CD4-positive, alpha-beta T cell treated with Interleukin-6 at 100 ng/mL for 8 hours (primary cell): ENCODE measurements around the gene IRF1.
"Not testable (repeated sequence)": the region's sequence is repeated elsewhere in the genome, so short reads cannot be mapped to it uniquely, and the experiment has no call there.

Source experiments
- DNase-seq: peaks from one replicate; pipeline ENCODE4 v3.0.0-alpha.2; 2020; ENCODE audit warnings: mixed read lengths, low spot score

Gene IRF1

DNA sequence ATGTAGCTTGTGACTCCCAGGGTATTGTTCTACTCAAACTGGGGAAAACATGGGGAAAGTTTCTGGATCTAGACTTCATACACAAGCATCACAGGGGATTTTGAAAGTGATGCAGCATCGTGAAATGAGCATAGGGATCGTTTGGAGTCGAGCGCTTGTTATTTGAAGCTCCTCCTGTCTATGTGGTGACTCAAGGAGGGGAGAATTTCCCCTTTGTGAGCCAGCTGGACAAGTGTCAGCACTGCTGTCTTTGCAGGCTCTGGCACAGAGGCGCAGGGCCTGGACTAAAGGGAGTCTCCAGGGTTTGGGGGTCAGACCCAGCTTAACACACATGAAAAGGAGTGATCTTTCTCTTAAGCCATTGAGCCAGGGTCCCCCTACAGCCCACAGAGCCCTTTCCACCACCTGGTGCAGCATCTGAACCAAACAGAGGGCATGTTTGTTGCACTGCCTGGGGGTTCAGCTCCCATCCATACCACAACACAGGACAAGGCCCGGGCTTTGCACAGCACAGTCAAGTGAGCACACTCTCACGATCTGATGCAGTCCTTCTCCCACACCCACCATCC lies 51.0 kb downstream of the IRF1 start:
- no peak for DNase-seq

DNA sequence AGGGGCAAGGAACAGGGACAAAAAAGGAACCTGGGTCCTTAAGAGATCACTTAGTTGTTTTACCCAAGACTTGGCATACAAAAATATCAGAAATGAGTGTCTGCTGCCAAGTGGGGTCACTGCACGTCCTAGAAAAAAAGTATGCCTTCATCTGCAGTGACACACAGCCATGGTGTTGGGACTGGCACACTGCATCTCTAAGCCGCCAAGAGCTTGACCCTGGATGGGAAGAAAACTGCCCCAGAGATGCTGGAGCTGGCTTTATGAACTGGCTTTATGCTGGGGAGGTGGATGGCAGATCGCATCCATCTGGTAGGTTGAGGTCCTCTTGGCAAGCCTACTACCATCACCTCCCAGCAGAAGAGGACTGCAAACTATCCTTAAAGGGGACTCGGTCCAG lies 51.7 kb downstream of the IRF1 start:
- DNase-seq, result no peak

DNA sequence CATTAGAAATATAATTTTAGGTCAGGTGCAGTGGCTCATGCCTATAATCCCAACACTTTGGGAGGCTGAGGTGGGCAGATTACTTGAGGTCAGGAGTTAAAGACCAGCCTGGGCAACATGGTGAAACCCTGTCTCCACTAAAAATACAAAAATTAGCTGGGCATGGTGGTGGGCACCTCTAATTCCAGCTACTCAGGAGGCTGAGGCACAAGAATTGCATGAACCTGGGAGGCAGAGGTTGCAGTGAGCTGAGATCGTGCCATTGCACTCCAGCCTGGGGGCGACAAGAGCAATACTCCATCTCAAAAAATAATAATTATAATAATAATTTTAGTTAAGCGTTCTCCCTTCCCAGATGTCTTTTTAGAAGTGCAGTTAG lies 52.3 kb downstream of the IRF1 start:
- DNase-seq, result not testable (repeated sequence)

DNA sequence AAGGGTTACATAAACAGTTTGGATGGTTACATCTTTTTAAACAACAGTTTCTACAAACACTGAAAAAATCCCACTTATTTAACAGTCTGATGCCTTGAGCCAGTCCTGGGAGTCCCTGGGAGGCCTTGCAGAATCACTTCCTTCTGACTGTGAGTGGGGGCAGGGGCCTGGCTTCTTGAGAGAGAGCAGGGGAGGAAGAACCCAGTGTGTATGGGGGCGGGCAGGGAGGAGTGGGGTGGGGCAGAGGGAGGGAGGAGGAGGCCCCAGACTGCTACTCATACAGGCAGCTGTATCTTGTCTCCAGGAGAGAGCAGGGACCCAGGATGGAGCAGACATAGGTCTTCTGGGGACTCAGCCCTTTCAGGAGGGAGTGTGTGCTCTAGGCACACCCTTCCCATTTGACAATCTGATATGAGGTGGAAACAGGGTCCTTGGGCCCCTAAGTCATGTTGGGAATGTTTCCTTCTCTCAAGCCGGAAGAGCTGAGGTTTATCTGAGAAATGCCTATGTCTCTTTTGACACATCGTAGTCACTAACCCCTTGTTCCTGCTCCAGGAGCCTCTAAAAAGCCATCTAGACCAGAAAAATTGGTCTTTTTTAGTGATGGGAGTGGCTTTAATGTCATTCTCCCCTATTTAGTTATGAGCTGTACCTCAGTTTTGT lies 52.8 kb downstream of the IRF1 start:
- peak; percentile 75 for DNase-seq

DNA sequence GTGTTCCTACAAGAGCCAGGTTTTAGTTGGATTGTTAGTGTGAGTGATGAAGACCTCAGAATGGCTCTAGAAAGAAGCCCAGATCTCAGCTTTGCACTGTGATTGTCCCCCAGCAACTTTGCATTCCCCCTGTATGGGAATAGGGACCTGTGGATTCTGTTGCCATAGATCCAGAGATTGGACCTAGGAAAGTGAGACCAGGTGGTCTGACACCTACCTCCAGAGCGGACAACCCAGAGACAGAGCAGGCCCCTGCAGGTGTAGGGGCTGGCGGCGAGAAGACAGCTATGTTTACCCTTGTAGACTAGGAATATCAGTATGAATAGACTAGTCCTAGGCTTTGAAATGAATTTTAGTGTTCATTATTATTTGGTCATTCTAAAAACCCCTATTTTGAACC lies 53.6 kb downstream of the IRF1 start:
- DNase-seq, result no peak

DNA sequence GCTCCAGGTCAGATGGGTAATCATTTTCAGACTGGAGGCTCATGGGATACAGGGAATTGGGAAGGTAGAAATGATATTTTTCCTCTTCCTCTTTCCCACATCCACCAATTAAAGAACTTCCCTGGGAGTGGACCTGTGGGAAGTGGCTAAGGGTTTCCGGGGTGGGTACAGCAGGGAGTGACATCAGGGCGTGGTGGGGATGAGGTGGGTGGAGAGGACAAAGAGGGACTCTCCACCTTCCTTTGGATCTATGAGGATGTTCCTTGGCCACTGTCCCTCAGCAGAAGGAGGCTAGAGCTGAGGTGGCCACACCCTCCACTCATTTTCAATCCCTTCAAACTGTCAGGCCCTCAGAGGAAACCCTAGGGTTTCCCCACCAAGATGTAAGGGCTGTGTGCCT lies 54.7 kb downstream of the IRF1 start:
- no peak for DNase-seq

DNA sequence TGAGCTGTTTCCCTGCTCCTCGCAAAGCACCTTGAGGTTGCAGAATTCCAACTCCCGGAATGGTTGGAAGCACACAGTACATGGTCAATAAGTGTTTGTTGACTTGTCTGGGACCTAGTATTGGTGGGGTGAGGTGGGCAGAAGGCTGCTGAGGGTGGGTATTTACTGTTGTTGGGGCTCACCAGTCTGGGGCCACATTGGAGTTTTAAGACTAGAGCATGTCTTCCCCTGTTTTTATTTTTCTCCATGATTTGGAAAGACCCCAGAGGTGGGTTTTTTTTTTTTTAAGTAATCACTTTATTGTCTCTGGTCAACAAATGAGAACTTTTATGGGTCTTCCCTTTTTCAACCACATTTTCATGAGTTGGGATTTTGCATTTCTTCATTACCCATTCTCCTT lies 55.1 kb downstream of the IRF1 start:
- no peak for DNase-seq

DNA sequence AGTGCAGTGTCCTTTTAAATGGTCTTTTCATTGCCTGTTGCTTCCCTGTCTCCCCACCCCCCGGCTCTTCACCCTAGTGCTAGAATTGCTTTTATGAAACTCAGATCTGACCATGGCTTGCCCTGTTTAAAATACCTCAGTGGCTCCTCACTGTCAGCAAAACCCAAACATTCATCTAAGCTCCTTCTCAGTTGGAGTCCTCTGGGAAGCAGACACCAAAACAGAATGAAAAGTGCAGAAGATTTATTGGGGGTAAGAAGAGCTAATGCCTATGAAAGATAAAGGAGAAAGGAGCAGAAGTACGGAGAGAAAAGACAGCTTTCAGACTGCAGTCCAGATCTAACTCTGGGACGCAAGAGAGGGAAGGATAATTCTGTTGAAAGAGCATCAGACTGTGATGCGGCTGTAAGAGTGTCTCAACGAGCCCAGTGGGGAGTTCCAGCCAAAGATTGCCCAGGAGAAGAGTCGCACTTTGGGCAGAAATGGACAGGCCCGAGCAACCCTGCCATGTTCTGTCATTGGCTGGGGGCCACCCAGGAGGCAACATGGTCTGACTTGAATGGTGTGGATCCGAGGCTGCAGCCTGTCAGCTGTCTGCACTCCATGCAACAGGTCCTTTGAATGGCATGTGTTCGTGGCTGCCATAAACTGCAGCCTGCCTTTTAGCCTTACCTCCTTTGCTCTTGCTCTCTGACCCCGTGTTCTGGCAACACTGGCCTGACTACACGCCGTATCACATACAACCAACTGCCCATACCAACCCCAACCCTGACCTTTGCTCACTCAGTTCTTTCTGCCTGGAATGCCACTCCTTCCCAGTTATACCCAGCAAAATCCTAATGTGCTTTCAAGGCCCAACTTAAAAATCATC lies 55.9 kb downstream of the IRF1 start:
- DNase-seq, result no peak

DNA sequence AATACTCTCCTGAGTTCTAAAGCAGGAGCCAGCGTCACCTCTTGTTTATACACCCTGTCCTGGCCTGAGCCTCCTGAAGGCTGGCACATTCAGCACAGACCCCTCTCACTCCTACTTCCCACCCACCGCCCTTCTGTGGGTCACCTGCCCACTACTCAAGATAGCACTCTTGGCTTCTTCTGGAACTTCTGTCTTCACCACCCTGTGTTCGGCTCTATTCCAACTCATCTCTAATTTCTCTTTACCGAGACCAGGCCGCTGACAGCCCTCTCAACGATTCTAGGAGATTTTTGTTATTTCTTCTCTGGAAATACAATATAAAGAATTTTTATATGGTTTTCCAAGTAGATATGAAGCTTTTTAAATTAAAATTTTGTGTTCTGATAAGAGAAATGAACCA lies 57.4 kb downstream of the IRF1 start:
- no peak for DNase-seq

DNA sequence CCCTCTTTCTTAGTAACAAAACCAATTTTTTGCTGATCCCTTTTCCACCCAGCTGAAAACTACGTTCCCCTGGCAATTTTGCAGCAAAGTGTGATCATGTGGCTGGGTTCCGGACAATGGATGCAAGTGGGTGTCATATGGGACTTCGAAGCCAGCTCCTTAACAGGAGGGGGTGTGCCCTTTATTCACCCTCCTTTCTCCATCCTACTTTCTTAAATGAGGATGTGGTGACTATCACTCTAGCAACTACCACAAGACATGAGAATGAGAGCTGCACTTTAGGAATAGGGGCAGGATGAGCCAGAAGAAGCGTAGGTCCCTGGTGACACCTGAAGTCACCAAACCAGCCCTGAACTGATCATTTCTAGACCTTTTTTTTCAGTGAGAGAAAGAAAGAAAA lies 58.9 kb downstream of the IRF1 start:
- no peak for DNase-seq
